HepG2 (cell line): ENCODE measurements around the gene PIP5KL1.

ENCODE experiments used
- CTCF ChIP-seq: sonication (generic); formaldehyde crosslinking; IDR thresholded peaks from 2 replicates; pipeline ENCODE4 v1.5.0; 2020; ENCODE audit warnings: mild to moderate bottlenecking, missing genetic modification reagents, moderate library complexity
- FOXK2 ChIP-seq: fragments of 450-650 bp; IDR thresholded peaks from 2 replicates; pipeline ENCODE4 v1.6.1; 2016
- HMGXB4 ChIP-seq, 2 experiments: sonication (generic) in 1 of 2; formaldehyde crosslinking in 1 of 2; IDR thresholded peaks; 2 replicates each; pipeline versions ENCODE4 v1.4.0 to v1.6.1; 2018 to 2020; ENCODE audit warnings: missing genetic modification reagents in 2 of 2, borderline replicate concordance in 1 of 2, low read depth in 1 of 2, mild to moderate bottlenecking in 1 of 2, missing biosample characterization in 1 of 2
- PCBP2 ChIP-seq: fragments of 200-400 bp; formaldehyde crosslinking; optimal IDR thresholded peaks from 2 replicates; pipeline ENCODE3; 2018; ENCODE audit warnings: low read length, low read depth; ENCODE audit not compliant: poor library complexity, severe bottlenecking
- SMAD3 ChIP-seq: sonication (generic); formaldehyde crosslinking; IDR thresholded peaks from 2 replicates; pipeline ENCODE4 v1.4.0; 2020; ENCODE audit warnings: missing genetic modification reagents
- SRSF4 ChIP-seq: fragments of 200-400 bp; formaldehyde crosslinking; IDR thresholded peaks from one replicate; pipeline ENCODE4 v1.6.1; 2018; ENCODE audit warnings: mild to moderate bottlenecking, low read depth, low read length, moderate library complexity; ENCODE audit not compliant: poor library complexity, severe bottlenecking
- TBP ChIP-seq: sonication (generic); formaldehyde crosslinking; IDR thresholded peaks from 2 replicates; pipeline ENCODE4 v1.5.0; 2020; ENCODE audit warnings: missing genetic modification reagents
- YEATS4 ChIP-seq: sonication (generic); formaldehyde crosslinking; IDR thresholded peaks from 2 replicates; pipeline ENCODE4 v1.4.0; 2020; ENCODE audit warnings: missing genetic modification reagents, borderline replicate concordance
- ZNF281 ChIP-seq: sonication (generic); formaldehyde crosslinking; IDR thresholded peaks from 2 replicates; pipeline ENCODE4 v1.4.0; 2020; ENCODE audit warnings: missing genetic modification reagents, borderline replicate concordance
- ZNF34 ChIP-seq: sonication (generic); formaldehyde crosslinking; IDR thresholded peaks from 2 replicates; pipeline ENCODE4 v1.4.0; 2020; ENCODE audit warnings: mild to moderate bottlenecking, missing genetic modification reagents, borderline replicate concordance

- TF ChIP-seq SMAD3 (CRISPR knock-in tag) (no peak), CTCF (CRISPR knock-in tag) (no peak), FOXK2 (no peak), ZNF34 (CRISPR knock-in tag) (no peak), ZNF281 (CRISPR knock-in tag) (no peak), HMGXB4 (CRISPR knock-in tag; IDR thresholded peaks at IDR 0.05; ENCODE audit: borderline replicate concordance in 1 of 2, low read depth in 1 of 2) (no peak), YEATS4 (CRISPR knock-in tag) (no peak), TBP (CRISPR knock-in tag) (no peak), SRSF4 (no peak), PCBP2 (no peak)
Observed at GRCh38 chr9:127974769-127975261, 44.2 kb upstream of the PIP5KL1 start.
